ENCODE measurements around the gene UBAC2. TPM values are rescaled to one million over a fixed set of nuclear protein-coding genes. Genes with fewer than 3 reads are reported as not detected.

UBAC2 gene
- total and polyA plus RNA-seq, 2 donors = 53.1 to 57.2 TPM

DNA sequence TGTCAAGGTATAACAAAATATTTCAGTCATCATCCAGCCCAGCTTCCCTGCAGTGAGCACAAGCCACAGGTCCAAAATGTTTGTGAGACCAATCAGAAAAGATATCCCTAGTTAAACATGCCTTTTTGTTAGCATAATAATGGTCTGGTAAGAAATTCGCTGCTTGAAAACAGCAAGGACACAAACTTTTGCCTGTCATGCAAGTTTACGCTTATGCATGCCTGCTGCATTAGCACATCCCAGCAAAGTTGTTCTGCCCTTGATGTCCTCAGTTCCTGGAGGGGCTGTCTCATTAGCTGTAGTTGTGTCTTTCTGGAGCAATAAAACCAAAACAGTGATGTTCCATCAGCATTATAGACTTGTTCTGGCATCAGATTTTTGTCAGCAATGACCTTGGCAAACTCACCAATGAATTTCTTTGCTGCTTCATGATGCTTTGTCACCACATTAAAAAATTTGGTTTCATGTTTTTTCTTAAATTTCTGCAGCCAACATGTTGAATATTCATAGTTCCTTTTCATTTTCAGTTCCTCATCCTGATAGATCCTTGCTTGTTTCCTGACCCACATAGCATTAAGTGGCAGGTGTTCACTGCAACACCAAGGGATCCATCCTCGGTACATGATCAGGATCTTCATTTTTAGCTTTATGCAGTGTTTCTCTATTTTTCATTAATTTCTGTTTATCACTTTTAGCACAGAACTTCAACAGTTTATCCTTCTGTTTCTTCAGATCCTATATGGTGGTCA lies 178.5 kb downstream of the UBAC2 start:
- Histone ChIP-seq H3K4me3 (ENCODE audit: low read depth, low read length) (no peak overlapping the region), H3K4me1 (ENCODE audit: insufficient read depth) (no peaks in the 10 kb centered on the region), H3K36me3 (ENCODE audit: insufficient read depth) (no peaks in the 10 kb centered on the region), H3K27ac (ENCODE audit: low read depth) (no peak overlapping the region)
- WGBS = 85% methylated on average over 3 of the region's 3 CpGs
- no peak for DNase-seq (ENCODE audit: extremely low spot score)

DNA sequence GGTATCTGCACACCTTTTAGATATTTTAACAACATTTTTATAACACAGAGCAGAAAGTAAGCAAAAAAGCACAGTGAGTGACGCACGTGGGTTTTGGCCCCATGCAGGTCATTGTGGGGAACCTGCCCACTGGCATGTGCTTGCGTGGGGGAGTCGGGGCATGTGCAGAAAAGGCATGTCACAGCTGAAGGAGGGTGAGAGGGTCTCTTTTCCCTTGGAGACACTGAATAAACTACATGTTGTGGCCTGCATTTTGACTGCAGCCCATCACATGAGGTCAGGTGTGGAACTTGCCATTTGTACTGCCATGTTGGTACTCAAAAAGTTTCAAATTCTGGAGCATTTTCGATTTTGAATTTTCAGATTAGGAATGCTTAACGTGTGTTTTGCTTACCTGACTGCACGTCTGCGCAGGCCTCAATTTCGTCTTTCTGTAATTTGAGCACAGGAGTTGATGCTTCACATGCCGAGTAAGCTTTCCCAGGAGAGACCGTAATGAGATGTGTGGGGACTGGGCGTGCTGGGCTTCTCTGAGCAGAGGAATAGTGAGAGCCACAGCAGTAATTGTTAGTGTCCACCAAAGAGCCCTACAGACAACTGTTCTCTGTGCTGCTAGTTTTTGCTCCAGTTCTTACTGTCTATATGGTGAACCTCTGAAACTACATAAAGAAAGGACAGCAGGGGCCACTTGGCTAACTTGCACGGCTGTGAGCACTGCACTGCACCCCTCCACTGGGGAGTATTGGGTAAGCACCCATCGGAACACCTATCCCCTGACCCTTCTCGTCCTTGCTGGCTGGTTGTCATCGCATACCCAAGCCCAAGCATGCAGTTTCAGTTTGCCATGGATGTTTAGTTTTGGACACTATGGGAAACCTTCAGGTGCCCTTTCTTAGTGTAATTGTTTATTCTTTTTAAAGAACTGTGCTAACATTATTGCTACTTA lies 179.5 kb downstream of the UBAC2 start:
- no peaks in the 10 kb centered on the region for H3K36me3 ChIP-seq (ENCODE audit: insufficient read depth)
- WGBS = 94% methylated on average over 16 of the region's 16 CpGs
- DNase-seq (ENCODE audit: extremely low spot score) = no peak

DNA sequence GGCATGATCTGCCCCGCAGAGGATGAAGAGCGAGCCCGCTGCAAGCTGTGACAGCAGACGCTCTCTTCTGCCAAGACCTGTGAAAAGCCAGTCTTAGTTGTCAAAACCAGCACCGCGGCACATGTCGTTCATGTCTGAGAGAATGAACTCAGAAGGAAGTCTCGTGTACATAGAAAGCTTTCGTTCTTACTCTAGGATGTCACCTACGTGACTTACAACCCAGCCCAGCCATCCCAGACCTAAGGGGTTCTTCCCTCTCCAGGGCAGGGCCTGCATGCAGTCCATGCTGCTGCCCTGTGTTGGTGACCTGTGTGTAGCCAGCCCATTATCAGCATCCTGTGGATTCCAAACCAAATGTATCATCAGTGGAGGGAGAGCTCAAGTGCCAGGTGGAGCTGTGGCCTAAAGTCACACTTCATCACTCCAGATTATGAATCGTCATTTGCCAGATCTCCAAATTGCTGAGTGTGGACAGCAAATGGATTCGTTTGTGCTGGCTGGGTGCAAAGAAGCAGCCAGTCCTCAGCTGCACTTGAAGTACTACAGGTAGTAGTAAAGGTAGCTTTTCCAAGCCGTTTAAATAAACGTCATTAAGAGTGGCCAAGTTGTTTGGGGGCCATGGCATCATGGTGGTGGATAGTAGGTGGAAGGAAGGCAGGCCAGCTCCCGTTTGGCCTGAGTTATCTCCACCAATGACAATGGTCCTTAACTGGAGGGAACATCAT lies 180.4 kb downstream of the UBAC2 start:
- no peaks in the 10 kb centered on the region for H3K4me1 ChIP-seq (ENCODE audit: insufficient read depth)
- no peak for DNase-seq (ENCODE audit: extremely low spot score)
- H3K27ac ChIP-seq (ENCODE audit: low read depth) = no peak overlapping the region
- no peaks in the 10 kb centered on the region for H3K36me3 ChIP-seq (ENCODE audit: insufficient read depth)
- no peak overlapping the region for H3K4me3 ChIP-seq (ENCODE audit: low read depth, low read length)
- WGBS = 91% methylated on average over 15 of the region's 15 CpGs

More for the DNA sequence above, 179.5 kb downstream of the UBAC2 start:
- no peaks in the 10 kb centered on the region for H3K4me1 ChIP-seq (ENCODE audit: insufficient read depth)
- no peak overlapping the region for H3K4me3 ChIP-seq (ENCODE audit: low read depth, low read length)
- H3K27ac ChIP-seq (ENCODE audit: low read depth) = no peak overlapping the region

DNA sequence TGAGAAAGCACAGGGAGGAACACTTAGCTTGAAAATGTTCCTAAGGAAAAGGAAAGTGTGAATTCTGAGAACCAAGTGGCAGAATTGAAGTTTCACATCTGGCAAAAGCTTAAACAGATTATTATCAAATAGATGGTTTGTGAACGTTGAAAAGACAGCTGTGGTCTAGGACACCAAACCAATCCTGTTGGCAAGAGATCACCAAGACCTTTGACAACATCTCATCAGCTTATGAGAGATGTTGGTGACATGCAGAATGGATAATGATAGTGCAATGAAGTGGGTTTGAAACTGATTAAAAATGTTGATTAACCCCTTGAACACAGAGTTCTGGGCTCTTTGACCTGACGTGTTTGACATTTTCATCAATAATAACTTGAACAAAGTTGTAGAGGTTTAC lies 181.1 kb downstream of the UBAC2 start:
- Histone ChIP-seq H3K36me3 (ENCODE audit: insufficient read depth) (no peaks in the 10 kb centered on the region), H3K4me1 (ENCODE audit: insufficient read depth) (no peaks in the 10 kb centered on the region), H3K4me3 (ENCODE audit: low read depth, low read length) (no peak overlapping the region), H3K27ac (ENCODE audit: low read depth) (no peak overlapping the region)
- 75% methylated on average over 2 of the region's 2 CpGs for WGBS
- no peak for DNase-seq (ENCODE audit: extremely low spot score)

DNA sequence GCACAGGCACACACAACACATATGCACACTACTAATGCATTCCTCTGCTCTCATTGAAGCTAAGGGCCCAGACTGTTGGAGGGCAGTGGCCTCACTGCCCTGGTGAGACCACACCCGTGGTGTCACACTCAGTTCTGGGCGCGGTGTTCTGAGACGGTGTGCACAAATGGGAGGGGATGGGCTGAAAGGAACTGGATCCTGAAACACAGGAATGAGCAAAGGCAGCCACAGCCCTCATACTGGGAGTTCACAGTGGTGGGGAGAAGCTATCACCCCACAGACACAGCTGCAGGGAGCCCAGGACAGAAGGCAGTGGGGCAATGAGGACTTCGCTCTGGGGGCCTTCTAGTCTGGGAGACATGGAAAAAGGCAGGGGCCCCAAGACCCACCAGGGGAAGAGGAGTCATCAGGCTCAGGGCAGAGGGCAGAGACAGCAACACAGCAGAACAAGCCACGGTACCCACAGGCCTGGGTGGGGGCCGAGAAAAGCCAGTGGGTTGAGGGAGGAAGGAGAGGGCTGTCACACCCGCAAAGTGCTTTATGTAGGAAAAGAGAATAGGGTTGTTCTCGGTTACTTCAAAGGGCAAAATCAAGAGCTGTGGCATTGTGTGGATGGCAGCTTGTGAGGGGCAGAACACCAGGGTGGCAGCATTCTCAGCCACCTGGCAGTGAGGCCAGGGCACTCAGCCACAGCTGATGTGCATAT lies 181.9 kb downstream of the UBAC2 start:
- no peak overlapping the region for H3K27ac ChIP-seq (ENCODE audit: low read depth)
- H3K36me3 ChIP-seq (ENCODE audit: insufficient read depth) = no peaks in the 10 kb centered on the region
- H3K4me3 ChIP-seq (ENCODE audit: low read depth, low read length) = no peak overlapping the region
- no peaks in the 10 kb centered on the region for H3K4me1 ChIP-seq (ENCODE audit: insufficient read depth)
- 85% methylated on average over 9 of the region's 9 CpGs for WGBS
- DNase-seq (ENCODE audit: extremely low spot score) = no peak

DNA sequence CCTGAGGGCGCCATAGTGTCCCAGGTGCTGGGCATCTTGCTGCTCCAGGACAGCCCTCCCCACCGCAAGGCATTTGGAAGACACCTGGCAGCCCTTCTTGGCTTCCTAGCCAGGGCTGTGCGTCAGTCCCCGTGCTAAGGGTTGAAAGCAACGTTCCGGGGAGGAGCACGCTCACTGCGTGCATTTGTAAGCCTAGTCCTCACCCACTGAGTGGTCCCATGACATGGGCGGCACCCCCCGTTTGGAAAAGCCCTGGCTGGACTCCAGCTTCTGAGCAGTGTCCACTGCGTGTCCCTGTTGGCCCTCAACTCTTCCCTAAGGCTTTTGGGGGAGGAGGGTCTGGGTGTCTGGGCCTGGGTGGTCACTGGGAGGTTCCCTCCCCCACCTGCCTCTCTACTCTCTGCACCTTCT lies 182.9 kb downstream of the UBAC2 start:
- Histone ChIP-seq H3K27ac (ENCODE audit: low read depth) (no peak overlapping the region), H3K4me3 (ENCODE audit: low read depth, low read length) (no peak overlapping the region), H3K36me3 (ENCODE audit: insufficient read depth) (no peaks in the 10 kb centered on the region), H3K4me1 (ENCODE audit: insufficient read depth) (no peaks in the 10 kb centered on the region)
- DNase-seq (ENCODE audit: extremely low spot score) = no peak
- WGBS = 87% methylated on average over 11 of the region's 11 CpGs

DNA sequence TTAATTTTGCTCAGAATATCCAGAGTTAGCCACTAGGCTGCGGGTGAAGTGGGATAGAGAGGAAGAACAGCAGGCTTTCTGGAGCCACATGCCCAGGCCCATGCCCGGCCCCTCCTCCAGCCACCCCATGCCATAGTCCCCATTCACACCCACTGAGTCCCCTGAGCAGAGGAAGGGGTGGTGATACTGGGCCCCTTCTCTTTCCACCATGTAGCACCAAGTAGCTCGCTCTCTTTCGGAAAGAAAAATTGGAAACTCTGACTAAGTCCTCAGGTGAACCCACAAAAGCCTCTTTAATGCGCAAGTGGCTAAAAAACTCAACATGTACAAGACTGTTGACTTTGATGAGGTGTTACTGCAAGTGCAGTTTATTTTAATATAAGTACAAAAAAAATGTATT lies 183.3 kb downstream of the UBAC2 start:
- no peak for DNase-seq (ENCODE audit: extremely low spot score)
- 97% methylated on average over 5 of the region's 5 CpGs for WGBS
- Histone ChIP-seq H3K4me3 (ENCODE audit: low read depth, low read length) (no peak overlapping the region), H3K36me3 (ENCODE audit: insufficient read depth) (no peaks in the 10 kb centered on the region), H3K4me1 (ENCODE audit: insufficient read depth) (no peaks in the 10 kb centered on the region), H3K27ac (ENCODE audit: low read depth) (no peak overlapping the region)

DNA sequence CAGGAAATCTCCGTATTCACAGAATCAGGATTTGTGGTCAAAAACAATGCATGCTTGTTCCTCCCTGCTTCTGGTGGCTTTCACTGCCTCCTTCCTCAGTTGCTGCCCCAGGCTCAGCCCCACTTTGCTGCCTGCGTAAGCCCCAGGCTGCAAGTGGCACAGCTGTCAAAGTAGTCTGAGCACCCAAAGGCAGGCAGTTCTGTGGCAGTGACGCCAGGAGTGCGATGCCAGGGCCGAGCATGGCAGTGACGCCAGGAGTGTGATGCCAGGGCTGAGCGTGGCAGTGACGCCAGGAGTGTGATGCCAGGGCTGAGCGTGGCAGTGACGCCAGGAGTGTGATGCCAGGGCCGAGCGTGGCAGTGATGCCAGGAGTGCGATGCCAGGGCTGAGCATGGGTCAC lies 183.8 kb downstream of the UBAC2 start:
- 93% methylated on average over 13 of the region's 13 CpGs for WGBS
- no peaks in the 10 kb centered on the region for H3K4me1 ChIP-seq (ENCODE audit: insufficient read depth)
- no peak for DNase-seq (ENCODE audit: extremely low spot score)

DNA sequence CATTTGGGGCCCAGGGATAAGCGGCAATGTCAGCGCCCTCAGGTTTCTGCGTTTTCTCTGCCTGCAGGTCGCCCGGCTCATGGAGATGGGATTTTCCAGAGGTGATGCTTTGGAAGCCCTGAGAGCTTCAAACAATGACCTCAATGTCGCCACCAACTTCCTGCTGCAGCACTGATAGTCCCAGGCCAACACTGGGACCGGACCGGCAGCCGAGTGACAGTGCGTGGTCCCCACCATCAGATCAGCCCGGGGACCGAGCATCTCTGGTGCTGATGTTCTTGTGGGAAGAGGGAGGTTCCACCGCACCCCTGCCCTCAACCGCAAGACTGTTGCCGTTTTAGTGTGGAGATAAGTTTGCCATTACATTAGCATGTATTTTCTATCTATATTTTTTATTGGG lies 184.5 kb downstream of the UBAC2 start:
- H3K4me1 ChIP-seq (ENCODE audit: insufficient read depth) = no peaks in the 10 kb centered on the region
- WGBS = 96% methylated on average over 15 of the region's 15 CpGs
- DNase-seq (ENCODE audit: extremely low spot score) = no peak

More for the DNA sequence above, 183.8 kb downstream of the UBAC2 start:
- H3K4me3 ChIP-seq (ENCODE audit: low read depth, low read length) = no peak overlapping the region
- no peaks in the 10 kb centered on the region for H3K36me3 ChIP-seq (ENCODE audit: insufficient read depth)
- H3K27ac ChIP-seq (ENCODE audit: low read depth) = no peak overlapping the region

DNA sequence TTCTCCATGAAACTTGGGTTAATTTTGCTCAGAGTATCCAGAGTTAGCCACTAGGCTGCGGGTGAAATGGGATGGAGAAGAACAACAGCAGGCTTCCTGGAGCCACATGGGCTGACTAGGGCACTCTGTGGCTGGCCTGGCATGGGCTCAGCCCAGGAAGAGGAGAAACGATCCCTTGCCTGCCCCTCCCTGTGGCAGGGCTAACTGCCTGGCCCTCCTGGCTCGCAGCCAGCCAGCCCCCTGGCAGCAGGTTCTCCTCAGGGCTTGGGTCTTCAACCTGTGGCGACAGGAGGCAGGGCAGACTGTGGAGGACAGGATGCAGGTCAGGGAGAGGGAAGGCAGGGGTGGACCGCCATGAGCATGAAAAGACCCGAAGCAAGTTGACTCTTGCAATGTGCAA lies 185.3 kb downstream of the UBAC2 start:
- no peak overlapping the region for H3K4me3 ChIP-seq (ENCODE audit: low read depth, low read length)
- H3K36me3 ChIP-seq (ENCODE audit: insufficient read depth) = no peaks in the 10 kb centered on the region
- 81% methylated on average over 6 of the region's 6 CpGs for WGBS
- H3K4me1 ChIP-seq (ENCODE audit: insufficient read depth) = no peaks in the 10 kb centered on the region
- no peak overlapping the region for H3K27ac ChIP-seq (ENCODE audit: low read depth)
- no peak for DNase-seq (ENCODE audit: extremely low spot score)

More for the DNA sequence above, 184.5 kb downstream of the UBAC2 start:
- H3K4me3 ChIP-seq (ENCODE audit: low read depth, low read length) = no peak overlapping the region
- H3K27ac ChIP-seq (ENCODE audit: low read depth) = no peak overlapping the region
- H3K36me3 ChIP-seq (ENCODE audit: insufficient read depth) = no peaks in the 10 kb centered on the region

DNA sequence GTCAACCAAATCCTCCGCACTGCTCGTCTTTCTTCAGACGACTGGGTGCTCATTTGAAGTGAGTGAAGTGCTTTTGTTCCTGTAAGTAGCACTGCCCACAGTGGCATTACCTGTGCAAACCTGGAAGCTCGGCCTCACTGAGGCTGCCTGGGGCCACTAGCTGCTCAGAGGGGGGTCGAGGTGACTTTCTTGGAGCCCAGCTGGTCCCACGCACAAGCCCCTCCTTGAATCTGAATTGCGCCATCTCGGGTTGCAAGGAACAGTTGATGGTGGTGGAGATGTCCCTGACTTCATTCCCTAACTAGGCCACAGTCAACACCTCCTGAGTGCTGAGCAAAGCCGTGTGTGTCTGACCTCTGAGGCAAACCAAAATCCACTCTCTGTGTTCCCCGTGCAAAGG lies 185.8 kb downstream of the UBAC2 start:
- Histone ChIP-seq H3K4me1 (ENCODE audit: insufficient read depth) (no peaks in the 10 kb centered on the region), H3K4me3 (ENCODE audit: low read depth, low read length) (no peak overlapping the region), H3K27ac (ENCODE audit: low read depth) (no peak overlapping the region), H3K36me3 (ENCODE audit: insufficient read depth) (no peaks in the 10 kb centered on the region)
- 75% methylated on average over 10 of the region's 10 CpGs for WGBS
- no peak for DNase-seq (ENCODE audit: extremely low spot score)

DNA sequence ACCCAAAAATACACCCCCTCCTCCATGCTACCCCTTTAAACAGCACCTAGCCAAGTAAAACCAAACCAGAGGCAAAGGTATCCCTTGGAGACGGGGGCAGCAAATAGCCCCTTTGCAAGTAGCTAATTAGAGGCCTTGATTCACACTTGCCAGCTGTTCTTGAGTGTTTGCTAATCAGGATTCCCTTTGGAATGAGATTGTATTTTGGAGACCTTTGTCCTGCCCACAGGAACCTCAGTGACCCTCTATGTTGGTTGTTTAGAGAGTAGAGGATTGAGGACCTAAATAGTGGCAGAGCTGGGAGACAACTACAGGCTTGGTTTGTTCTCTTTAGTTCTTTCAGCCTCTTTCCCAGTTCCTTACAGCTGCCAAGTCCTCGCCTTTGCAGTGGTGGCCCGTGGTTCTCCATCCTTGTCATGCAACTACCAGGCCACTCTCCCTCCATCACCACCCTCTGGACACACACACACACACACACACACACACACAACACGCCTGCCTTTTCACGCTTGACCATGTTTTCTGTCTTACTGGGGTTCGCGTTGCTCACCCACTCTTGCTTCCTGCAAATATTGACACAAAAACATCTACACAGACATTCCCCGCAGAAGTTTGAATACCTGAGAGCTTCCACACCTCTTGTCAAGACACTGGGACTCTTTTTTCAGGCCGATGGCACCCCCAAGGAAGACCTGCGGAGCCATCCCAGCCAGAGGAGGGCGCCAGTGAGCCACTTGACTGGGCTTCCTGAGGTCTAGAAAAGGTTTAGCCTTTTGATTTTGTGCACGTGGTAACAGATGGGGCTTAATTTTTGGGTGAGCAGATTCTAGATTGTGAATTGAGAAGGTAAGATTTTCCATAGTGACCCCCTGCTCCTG lies 186.5 kb downstream of the UBAC2 start:
- DNase-seq (ENCODE audit: extremely low spot score) = no peak
- Histone ChIP-seq H3K36me3 (ENCODE audit: insufficient read depth) (no peaks in the 10 kb centered on the region), H3K4me1 (ENCODE audit: insufficient read depth) (no peaks in the 10 kb centered on the region), H3K27ac (ENCODE audit: low read depth) (no peak overlapping the region), H3K4me3 (ENCODE audit: low read depth, low read length) (no peak overlapping the region)
- 77% methylated on average over 12 of the region's 12 CpGs for WGBS
